ENCODE results near the gene ERBB4. TPM values are rescaled to one million over a fixed set of nuclear protein-coding genes. Genes with fewer than 3 reads are reported as not detected.

The ERBB4 gene
- total RNA-seq, 6 donors from 2014 or later = 3.3 to 24.2 (median 11.7) TPM

GRCh38 chr2:212441141-212441540 is 97.5 kb downstream of the ERBB4 start:
- Histone ChIP-seq H3K4me1 (no peaks in the 10 kb centered on the region), H3K27ac (no peak overlapping the region), H3K36me3 (no peaks in the 10 kb centered on the region), H3K4me3 (no peak overlapping the region), H3K27me3 (no peaks in the 10 kb centered on the region), H3K9me3 (peaks cover 0 to 13% (median 7%) of the 10 kb centered on the region in 4 donors)
- ATAC-seq (ENCODE audit: low FRiP score in 2 of 2) (no peak), DNase-seq (no peak)
- 80 to 89% methylated on average over 1 of the region's 1 CpG for WGBS, 2 donors
- TF ChIP-seq CTCF (IDR thresholded peaks at IDR 0.05) = no peak
- no peak for TF ChIP-seq POLR2A (IDR thresholded peaks at IDR 0.05)
- TF ChIP-seq EP300 (IDR thresholded peaks at IDR 0.05) = no peak
- no peak for TF ChIP-seq POLR2AphosphoS5 (IDR thresholded peaks at IDR 0.05)

- WGBS, 2 donors = 41 to 69% methylated on average over 1 of the region's 1 CpG
- TF ChIP-seq EP300 (IDR thresholded peaks at IDR 0.05) = no peak
- no peak for TF ChIP-seq POLR2A (IDR thresholded peaks at IDR 0.05)
- no peak for TF ChIP-seq CTCF (IDR thresholded peaks at IDR 0.05)
- TF ChIP-seq POLR2AphosphoS5 (IDR thresholded peaks at IDR 0.05) = no peak
- Histone ChIP-seq H3K36me3 (no peaks in the 10 kb centered on the region), H3K27me3 (no peaks in the 10 kb centered on the region), H3K4me3 (no peak overlapping the region), H3K4me1 (no peaks in the 10 kb centered on the region), H3K9me3 (no peaks in the 10 kb centered on the region), H3K27ac (no peak overlapping the region)
- ATAC-seq (ENCODE audit: low FRiP score in 2 of 2) = no peak
- no peak for DNase-seq
Observed at GRCh38 chr2:212428681-212429478, 109.7 kb downstream of the ERBB4 start.

GRCh38 chr2:212427638-212428037 is 111.0 kb downstream of the ERBB4 start:
- H3K27ac ChIP-seq = no peak overlapping the region
- DNase-seq (no peak), ATAC-seq (ENCODE audit: low FRiP score in 2 of 2) (no peak)
- H3K27me3 ChIP-seq = no peaks in the 10 kb centered on the region
- no peaks in the 10 kb centered on the region for H3K4me1 ChIP-seq
- TF ChIP-seq CTCF (IDR thresholded peaks at IDR 0.05) = no peak
- no peak for TF ChIP-seq POLR2AphosphoS5 (IDR thresholded peaks at IDR 0.05)
- no peak for TF ChIP-seq EP300 (IDR thresholded peaks at IDR 0.05)
- TF ChIP-seq POLR2A (IDR thresholded peaks at IDR 0.05) = no peak
- H3K4me3 ChIP-seq = no peak overlapping the region
- H3K9me3 ChIP-seq = no peaks in the 10 kb centered on the region
- no peaks in the 10 kb centered on the region for H3K36me3 ChIP-seq
- 61 to 65% methylated on average over 2 of the region's 2 CpGs for WGBS, 2 donors

GRCh38 chr2:212426637-212427412 is 111.8 kb downstream of the ERBB4 start:
- TF ChIP-seq CTCF (IDR thresholded peaks at IDR 0.05) = no peak
- H3K9me3 ChIP-seq = no peaks in the 10 kb centered on the region
- no peak for DNase-seq
- no peak for ATAC-seq (ENCODE audit: low FRiP score in 2 of 2)
- WGBS, 2 donors = 68 to 72% methylated on average over 5 of the region's 5 CpGs
- H3K27ac ChIP-seq = no peak overlapping the region
- H3K4me3 ChIP-seq = no peak overlapping the region
- H3K36me3 ChIP-seq = no peaks in the 10 kb centered on the region
- no peaks in the 10 kb centered on the region for H3K4me1 ChIP-seq
- no peaks in the 10 kb centered on the region for H3K27me3 ChIP-seq
